HG02981 (cell line): ENCODE results near the gene STAT5B.
"Not testable (repeated sequence)": the region's sequence is repeated elsewhere in the genome, so short reads cannot be mapped to it uniquely, and the experiment has no call there.

Experiments used
- ATAC-seq: cut with Tn5 transposase; IDR thresholded peaks from one replicate; pipeline ENCODE4 v1.9.1; 2021; ENCODE audit warnings: mild to moderate bottlenecking, moderate library complexity; ENCODE audit not compliant: unreplicated experiment

STAT5B gene

DNA sequence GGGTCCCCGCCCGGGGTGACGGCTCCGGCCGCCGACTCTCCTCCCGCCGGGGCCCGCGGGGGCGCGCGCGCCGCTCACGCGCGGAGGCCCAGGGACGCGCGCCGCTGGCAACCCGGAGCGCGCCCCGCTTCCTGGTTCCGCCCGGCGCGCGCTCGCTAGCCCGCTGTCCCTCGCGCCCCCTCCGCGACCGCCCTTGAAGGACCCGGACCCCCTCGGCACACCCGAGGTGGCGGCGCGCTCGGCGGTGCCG, at the start of gene STAT5B:
Gene STAT5B (minus strand): TSS at position 33 of the 250 bp plus-strand sequence. CDS start 44,264 bp downstream, outside the sequence.
- ATAC-seq = no peak

DNA sequence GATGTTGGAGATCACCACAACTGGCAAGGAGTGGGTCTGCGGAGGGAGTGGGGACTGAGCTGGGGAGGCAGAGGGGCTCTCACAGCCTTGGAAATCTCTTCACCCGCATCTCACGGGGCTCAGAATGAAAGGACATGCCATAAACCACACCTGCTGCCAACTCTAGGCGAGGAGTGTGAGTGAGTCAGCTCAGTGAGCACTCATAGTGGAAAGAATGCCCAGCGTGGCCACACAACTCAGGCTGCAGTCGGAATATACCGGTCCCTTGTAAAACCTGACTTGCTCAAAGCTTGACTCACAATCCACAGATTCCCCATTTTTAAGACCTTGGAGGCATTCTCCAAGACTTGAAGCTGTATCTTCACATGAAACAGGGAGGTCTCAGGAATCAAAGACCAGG, 48.8 kb upstream of the STAT5B start:
- no peak for ATAC-seq

DNA sequence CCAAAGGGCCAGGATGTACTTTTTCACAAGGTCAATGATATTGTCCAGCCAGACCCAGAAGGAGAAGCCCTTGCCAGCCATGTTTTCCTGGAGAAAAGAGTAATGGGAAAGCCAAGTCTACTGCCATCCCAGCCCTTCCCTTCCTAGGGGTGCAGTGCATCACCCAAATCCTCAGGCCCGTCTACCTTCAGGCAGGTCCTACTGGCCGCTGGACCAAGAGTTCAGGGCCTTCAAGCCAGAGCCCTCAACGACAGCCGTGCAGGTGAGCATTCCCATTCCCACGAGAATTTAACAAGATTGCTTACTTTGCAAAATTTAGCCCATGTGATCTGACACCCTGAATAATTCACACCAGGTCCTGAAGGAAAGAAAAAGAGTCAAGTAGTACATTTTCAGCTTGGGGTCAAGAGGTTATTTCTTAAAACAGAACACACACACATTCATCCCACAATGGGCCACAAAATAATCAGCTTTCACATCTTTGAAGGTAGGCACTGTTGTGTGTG, 47.1 kb upstream of the STAT5B start:
- no peak for ATAC-seq

DNA sequence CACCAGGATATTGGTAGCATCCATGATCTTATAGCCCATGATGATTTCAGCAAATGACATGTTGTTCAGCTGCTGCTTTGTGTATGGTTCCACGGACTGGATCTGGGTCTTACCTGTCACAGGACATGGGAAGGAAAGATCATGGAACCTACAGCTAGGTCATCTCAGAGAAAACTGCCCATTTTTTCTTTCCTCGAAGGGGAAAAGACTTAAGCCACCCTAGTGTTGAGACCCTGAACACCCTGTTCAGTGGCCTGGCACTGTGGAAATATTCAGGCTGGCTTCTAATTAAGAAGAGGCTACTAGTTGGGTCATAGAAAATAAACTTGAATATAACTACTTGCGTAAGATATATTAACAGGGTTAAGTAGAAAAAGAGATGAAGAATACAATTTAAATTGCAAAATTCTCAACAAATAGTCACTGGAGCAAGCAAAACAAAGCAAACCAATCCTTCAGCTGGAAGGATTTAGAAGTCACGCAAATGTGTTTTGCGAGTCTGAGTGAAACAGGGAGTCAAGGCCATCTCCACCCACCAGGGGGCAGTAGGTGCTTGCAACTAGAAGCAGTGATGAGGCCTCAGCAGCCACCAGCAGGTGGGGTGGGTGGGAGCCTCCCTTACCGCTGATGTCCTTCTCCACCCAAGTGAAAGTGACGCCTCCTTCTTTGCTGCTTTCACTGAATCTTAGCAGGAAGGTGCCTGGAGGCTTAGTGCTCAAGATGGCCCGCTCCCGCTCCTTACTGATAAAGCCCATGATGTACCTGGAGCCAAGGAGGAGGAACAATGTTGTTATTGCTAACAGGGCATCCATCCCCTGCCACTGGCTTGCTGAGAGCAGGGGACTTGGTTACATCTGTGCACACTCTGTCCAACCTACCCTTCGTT, 46.4 kb upstream of the STAT5B start:
- ATAC-seq = peak; percentile 63

DNA sequence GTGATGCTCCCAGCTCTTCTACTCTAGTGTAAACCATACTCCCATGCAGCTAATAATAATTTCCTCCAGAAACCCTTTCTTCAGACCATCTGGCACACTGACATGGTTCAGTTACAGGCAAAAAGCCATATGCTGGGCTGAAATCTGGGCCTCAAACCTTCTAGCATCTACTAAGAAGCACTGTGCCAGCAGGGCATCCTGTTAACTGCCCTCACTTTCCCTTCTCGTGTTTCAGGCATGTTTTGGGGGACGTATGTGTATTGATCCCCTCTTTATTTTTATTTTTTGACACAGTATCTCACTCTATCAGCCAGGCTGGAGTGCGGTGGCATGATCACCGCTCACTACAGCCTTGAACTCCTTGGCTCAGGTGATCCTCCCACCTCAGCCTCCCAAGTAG, 45.4 kb upstream of the STAT5B start:
- ATAC-seq = no peak

DNA sequence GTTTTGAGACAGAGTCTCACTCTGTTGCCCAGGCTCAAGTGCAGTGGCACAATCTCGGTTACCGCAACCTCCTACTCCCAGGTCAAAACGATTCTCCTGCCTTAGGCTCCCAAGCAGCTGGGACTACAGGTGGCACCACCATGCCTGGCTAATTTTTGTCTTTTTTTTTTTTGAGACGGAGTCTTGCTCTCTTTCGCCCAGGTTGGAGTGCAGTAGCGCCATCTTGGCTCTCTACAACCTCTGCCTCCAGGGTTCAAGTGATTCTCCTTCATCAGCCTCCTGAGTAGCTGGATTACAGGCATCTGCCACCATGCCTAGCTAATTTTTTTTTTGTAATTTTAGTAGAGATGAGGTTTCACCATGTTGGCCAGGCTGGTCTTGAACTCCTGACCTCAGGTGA, 41.8 kb upstream of the STAT5B start:
- ATAC-seq = not testable (repeated sequence)

DNA sequence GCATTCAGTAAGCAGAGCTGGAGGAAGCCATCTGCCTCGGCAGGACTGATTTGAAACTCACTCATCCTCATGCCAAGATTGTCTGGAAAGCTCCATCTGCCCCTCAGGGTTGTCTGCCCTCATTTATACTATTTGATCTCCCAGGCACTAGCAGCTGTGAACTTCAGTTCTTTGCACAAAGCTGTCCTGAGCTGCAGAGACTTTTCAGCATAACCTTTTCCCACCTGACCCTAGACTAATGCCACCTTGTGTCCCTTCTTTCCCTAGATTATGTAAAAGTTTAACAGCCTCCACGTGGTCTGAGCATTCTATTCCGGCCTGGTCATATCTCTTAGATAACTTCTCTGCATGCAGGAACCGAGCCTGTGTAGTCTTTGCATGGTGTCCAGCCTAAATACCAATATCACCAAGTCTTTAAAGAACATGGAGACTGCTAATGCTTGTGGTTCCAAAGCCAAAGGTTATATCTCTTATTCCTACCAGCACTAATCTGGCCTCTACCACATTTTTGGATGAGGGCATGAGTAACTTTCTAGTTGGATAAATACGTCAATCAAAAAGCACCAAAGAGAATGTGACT, 41.2 kb upstream of the STAT5B start:
- ATAC-seq = no peak

DNA sequence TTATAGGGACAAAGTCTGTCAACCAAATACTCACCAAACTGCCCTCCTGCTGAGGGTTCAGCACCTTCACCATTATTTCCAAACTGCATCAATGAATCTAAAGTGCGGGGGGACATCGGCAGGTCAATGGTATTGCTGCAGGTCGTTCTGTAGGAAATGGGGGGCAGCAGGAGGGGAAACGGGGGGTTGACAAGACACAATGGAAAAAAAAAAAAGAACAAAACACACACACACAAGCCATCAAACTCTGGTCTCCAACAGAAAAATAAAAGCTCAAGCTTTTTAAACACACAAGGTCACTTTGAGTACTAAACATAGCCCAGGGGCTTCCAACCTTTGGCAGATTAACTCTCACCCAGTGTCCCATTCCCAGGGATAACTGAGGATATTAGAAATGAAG, 40.6 kb upstream of the STAT5B start:
- no peak for ATAC-seq

DNA sequence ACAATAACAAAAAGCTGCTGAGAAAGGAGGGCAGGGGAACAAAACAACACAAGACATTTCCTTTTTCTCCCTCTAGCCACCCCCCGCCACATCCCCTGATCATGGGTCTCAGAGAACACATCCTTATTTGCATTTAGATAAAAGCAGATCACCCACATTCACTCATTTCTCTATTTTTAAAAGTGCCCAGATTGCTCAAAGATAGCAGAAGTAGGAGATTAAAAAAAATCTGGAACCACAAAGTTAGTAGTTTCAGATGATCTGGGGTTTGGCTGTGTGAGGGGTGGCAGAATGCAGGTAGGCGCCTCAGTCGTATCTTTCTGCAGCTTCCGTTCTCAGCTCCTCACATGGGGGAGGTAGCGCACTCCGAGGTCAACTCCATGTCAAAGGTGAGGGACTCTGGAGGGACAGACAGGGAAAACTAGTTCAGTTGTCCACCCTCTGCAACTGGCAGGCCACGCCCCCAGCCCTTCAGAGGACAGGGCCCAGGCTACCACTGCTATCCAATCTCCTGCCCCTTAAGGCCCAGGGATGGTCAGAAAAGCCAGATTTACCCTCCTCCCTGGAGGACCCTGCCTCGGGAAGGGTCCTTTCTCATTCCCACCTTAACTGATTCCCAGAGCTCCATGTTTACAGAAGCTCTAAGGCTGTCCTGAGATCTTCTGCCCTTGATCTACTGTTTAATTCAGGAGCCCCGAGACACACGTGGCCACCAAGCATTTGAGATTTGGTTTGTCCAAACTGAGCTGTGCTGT, 39.4 kb upstream of the STAT5B start:
- no peak for ATAC-seq

DNA sequence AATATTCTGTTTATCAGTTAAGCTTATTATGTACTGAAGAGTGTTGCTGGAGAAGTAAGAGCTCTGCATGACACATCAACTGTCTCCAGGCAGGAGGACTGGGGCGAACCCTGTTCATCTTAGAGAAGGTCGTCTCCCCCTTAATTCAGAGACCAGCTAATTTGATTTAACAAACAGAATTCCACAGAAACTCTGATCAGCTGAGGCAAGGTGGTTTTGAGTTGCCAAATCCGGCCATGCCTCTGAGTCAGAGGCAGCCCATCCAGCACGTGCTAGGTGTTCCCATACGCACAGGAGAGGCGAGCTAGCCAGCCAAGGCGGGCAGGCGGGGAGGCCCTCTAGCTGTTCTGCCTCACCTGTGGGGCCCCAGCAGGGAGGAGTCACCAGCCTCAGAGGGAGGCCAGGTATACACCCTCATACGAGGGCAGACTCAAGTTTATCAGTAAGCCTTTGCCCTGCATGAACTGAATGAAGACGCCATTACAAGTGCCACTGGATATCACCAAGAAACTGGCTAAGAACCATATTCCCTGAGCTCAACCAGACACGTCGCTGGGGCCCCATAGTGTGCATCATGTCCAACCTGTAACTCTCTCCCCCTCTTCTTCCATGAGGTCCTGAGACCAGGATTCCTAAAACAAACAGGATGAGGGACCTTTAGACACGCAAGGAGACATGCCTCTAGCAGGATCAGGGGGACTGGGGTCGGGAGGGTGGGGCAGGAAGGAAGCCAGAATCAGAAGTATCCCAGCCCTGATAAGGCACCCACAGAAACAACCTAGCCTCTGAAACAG, 37.8 kb upstream of the STAT5B start:
- ATAC-seq = no peak

DNA sequence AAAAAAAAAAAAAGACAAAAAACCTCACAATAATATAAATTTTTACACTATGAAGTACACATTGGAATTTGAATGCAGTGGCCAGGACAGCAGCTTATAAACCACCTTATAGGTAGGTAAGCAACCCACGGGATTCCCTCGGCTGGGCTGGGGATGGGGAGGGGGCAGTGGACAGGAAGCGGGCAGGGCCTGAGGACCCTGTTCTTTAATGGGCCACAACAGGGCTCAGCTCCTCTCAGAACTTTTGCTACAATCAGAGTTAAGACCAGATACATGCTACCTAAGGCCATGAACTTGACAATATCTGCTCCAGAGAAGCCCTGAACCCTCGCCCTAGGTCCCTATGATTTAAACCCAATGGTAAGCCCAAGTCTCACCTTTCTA, 37.2 kb upstream of the STAT5B start:
- no peak for ATAC-seq

DNA sequence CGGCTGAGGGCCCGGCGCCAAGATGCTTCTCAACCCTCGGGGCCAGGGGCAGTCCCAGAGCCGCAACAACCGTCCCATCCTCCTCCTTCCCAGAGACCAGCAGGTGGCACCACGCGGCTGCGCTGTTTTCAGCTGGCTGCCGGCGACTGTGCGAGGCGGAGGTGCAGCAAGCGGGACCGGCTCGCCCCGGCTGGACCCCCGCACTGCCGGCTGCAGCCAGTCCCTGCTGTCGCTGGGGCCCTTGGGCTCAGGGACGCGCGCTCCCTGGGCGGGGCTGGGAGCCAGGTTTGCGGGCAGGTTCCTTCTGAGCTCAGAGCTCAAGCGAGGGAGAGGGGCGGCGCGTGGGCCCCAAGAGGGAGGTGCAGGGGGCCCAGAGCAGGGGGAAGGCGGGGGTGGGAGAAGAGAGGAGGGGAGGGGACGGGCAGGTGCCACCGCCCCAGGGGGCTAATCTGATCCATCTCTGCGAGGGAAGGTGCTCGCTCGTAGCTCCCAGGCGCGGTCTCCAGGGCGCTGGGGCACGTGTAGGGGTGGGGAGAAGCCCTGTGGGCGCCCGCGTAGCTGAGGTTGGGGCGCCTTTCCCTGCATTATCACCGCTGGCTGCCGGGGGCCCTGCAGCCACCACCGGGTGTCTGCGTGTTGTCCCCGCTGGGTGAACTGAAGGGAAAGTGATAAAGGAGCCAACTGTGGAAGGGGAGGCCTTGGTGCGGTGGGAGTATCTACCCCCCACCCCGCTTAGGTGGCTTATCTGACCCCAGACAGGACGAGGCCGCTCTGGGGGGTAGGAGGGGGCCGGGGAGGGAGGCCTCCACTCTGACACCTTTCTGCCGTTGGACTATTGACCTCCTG, 36.3 kb upstream of the STAT5B start:
- ATAC-seq = no peak

DNA sequence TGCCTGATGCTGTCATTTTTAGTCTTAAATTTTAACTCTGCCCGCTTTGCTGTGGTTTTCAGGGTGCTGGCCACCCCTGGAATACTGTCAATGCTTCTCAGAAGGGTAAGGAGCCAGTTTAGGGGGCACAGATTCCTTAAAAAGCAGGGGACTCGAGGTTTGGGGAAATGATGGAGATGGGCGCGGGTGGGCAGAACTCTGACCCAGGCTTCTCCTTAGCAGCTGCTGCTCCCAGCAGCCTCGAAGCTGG, 35.8 kb upstream of the STAT5B start:
- ATAC-seq = no peak

DNA sequence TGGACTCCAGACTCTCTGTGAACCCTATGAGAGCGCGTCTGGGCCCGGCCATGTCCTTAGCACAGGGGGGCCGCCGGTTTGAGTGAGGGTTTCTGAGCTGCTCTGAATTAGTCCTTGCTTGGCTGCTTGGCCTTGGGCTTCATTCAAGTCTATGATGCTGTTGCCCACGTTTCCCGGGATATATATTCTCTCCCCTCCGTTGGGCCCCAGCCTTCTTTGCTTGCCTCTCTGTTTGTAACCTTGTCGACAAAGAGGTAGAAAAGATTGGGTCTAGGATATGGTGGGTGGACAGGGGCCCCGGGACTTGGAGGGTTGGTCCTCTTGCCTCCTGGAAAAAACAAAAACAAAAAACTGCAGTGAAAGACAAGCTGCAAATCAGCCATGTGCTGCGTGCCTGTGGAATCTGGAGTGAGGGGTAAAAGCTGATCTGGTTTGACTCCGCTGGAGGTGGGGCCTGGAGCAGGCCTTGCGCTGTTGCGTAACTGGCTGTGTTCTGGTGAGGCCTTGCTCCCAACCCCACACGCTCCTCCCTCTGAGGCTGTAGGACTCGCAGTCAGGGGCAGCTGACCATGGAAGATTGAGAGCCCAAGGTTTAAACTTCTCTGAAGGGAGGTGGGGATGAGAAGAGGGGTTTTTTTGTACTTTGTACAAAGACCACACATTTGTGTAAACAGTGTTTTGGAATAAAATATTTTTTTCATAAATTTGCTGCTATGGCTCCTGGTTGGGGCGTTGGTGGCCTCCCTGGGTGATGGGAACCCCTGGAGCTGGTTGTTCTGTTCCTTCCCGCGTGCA, 35.2 kb upstream of the STAT5B start:
- ATAC-seq = no peak

DNA sequence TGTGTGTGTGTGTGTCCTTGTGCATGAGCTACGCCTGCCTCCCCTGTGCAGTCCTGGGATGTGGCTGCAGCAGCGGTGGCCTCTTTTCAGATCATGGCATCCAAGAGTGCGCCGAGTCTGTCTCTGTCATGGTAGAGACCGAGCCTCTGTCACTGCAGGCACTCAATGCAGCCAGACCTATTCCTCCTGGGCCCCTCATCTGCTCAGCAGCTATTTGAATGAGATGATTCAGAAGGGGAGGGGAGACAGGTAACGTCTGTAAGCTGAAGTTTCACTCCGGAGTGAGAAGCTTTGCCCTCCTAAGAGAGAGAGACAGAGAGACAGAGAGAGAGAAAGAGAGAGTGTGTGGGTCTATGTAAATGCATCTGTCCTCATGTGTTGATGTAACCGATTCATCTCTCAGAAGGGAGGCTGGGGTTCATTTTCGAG, 34.6 kb upstream of the STAT5B start:
- ATAC-seq = no peak

DNA sequence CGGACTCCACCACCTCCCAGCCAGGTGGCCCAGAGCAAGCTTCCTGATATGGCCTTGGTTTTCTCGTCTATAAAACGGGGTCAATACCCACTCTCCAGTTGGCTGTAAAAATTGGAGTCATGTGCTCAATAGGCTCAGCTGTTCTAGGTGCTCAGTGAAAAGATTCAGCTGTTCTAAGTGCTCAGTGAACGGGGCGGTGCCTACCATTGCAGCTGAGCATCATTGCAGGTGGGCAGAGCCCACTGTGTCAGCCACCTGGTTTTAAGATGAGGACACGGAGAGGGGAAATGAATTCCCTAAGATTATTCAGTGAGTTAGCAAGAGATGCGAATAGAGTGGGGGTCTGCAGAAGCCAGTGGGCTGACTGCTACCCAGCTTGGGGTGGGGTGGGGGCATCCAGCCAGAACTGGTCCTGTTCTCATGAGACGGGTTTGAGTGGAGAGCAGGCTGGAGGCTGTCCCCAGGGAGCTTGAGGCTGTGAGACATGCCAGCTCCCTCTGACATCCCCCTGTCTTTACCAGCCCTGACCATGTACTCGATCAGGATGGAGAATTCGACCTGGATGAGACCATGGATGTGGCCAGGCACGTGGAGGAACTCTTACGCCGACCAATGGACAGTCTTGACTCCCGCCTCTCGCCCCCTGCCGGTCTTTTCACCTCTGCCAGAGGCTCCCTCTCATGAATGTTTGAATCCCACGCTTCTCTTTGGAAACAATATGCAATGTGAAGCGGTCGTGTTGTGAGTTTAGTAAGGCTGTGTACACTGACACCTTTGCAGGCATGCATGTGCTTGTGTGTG, 34.0 kb upstream of the STAT5B start:
- no peak for ATAC-seq

DNA sequence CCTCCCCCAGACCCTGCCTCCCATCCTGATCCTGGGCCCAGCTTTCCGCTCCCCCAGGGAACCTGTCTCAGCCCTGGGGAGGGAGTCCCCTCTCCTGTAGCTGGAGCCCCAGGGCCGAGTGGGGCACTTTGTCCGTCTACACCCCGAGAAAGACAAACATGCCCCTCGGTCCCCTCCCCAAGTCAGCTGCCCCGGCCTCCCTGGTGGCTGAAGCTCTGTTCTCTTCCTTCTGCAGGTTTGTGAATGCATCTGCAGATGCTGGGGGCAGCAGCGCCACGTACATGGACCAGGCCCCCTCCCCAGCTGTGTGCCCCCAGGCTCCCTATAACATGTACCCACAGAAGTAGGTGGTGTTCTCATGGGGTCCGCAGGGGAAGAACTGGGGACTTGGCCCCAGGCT, 33.0 kb upstream of the STAT5B start:
- no peak for ATAC-seq

DNA sequence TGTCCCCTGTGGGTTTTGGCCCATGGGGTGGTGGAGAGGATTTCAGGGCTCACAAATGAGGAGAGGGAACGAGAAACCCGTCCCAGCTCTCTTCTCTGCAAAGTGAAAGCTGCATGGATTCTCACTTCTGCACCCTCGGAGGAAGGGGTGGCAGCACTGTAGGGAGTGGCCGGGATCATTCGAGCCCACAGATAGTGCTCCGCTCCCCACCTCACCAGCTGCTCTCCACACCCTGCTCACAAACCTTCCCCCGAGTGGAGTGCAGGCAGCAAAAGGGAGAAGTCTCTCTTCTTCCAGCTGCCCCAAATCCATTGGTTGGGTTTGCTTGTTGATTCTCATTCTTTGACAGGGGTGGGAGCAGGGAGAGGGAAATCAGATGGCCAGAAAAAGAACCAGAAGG, 32.3 kb upstream of the STAT5B start:
- ATAC-seq = no peak

DNA sequence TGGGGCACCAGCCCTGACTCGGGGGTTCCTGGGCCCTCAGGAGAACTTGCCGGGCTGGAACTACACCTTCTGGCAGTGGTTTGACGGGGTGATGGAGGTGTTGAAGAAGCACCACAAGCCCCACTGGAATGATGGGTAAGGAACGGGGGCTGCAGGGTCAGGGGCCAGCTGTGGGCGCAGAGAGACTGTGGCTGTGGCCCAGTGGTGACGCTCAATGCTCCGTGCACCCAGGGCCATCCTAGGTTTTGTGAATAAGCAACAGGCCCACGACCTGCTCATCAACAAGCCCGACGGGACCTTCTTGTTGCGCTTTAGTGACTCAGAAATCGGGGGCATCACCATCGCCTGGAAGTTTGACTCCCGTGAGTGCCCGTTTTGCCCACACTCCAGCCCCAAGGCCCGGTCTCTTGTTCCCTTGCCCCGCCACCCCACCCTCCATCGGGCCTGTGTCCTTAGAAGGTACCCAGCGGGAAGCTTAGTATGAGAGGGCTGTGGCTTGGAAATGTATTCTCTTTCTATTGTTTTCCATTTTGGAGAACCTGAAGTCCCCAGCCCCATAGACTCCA, 31.3 kb upstream of the STAT5B start:
- no peak for ATAC-seq
